K562 (cell line): ENCODE measurements around the gene PTGIR. TPM values are rescaled to one million over a fixed set of nuclear protein-coding genes. Genes with fewer than 3 reads are reported as not detected.
A peak's percentile ranks its signal among the peaks of the same experiment; 100 is the strongest.

ENCODE experiments used
- ARNT ChIP-seq, 2 experiments: fragments of 450-650 bp; IDR thresholded peaks; 2 replicates each; pipeline ENCODE4 v1.6.1; 2016; ENCODE audit warnings: mild to moderate bottlenecking in 1 of 2
- CEBPG ChIP-seq, 3 experiments: fragments of 200-800 bp in 1 of 3; sonication (Bioruptor generic) in 1 of 3; sonication (generic) in 1 of 3; formaldehyde crosslinking in 1 of 3; IDR thresholded peaks in 2 of 3; conservative IDR thresholded peaks in 1 of 3; 2 replicates each; pipeline versions ENCODE4 v1.6.1 to v1.8.0; 2016 to 2022; ENCODE audit warnings: missing compliant biosample characterization in 2 of 3, missing genetic modification characterization in 2 of 3, mild to moderate bottlenecking in 1 of 3, missing genetic modification reagents in 1 of 3
- CREM ChIP-seq: IDR thresholded peaks from 2 replicates; pipeline ENCODE4 v1.6.1; 2014; ENCODE audit warnings: antibody characterized with exemption, low read depth
- CTBP1 ChIP-seq: fragments of 450-650 bp; IDR thresholded peaks from 2 replicates; pipeline ENCODE4 v1.6.1; 2016; ENCODE audit warnings: borderline replicate concordance
- FOS ChIP-seq: IDR thresholded peaks from 3 replicates; pipeline ENCODE4 v1.6.1; 2011; ENCODE audit not compliant: insufficient read length; ENCODE audit errors: extremely low read depth
- HNRNPLL ChIP-seq: fragments of 200-400 bp; formaldehyde crosslinking; IDR thresholded peaks from 2 replicates; pipeline ENCODE4 v1.6.1; 2017; ENCODE audit warnings: low read length, low read depth, mild to moderate bottlenecking; ENCODE audit not compliant: poor library complexity, severe bottlenecking
- MEIS2 ChIP-seq: fragments of 450-650 bp; IDR thresholded peaks from 2 replicates; pipeline ENCODE4 v1.6.1; 2014; ENCODE audit warnings: mild to moderate bottlenecking; ENCODE audit not compliant: partially characterized antibody
- POLR2G ChIP-seq: fragments of 200-400 bp; formaldehyde crosslinking; IDR thresholded peaks from 2 replicates; pipeline ENCODE4 v1.6.1; 2017; ENCODE audit warnings: low read depth, mild to moderate bottlenecking, antibody characterized with exemption, low read length, moderate library complexity
- SMAD4 ChIP-seq: fragments of 250-450 bp; sonication (Bioruptor Pico); conservative IDR thresholded peaks from 2 replicates; pipeline ENCODE4 v1.8.0; 2021; ENCODE audit warnings: inconsistent platforms, mild to moderate bottlenecking, moderate library complexity
- ZNF23 ChIP-seq: fragments of 250-450 bp; sonication (Bioruptor Pico); IDR thresholded peaks from 2 replicates; pipeline ENCODE4 v1.4.0; 2020; ENCODE audit warnings: mild to moderate bottlenecking
- polyA plus RNA-seq, 8 experiments: library from polyadenylated mRNA; depleted of rRNA in 4 of 8; stranded (reverse) in 5 of 8; unstranded in 3 of 8; fragments of >200 nt; fragmentation: Nextera tagmentation in 2 of 8; fragmentation: Illumina TruSeq in 1 of 8; extraction: Ambion mirVana in 2 of 8; extraction: Trizol in 1 of 8; gene quantifications; 2 replicates each; pipeline versions ENCODE4 v1.2.1 to v1.2.3, GENCODE V29; 2011 to 2014; ENCODE audit warnings: inconsistent platforms in 1 of 8, missing spikeins in 1 of 8
- total RNA-seq, 7 experiments: library from RNA; depleted of rRNA in 6 of 7; stranded (reverse); fragments of >200 nt in 6 of 7; fragmentation: Illumina TruSeq in 2 of 7; extraction: Trizol in 2 of 7; gene quantifications; 2 replicates each; pipeline versions ENCODE4 v1.2.1 to v1.2.3, GENCODE V29; 2011 to 2021; ENCODE audit warnings: low replicate concordance in 1 of 7
- TF ChIP-seq, protein P1 (sequence below), 2 experiments: fragments of 450-650 bp; conservative IDR thresholded peaks; 2 replicates each; pipeline ENCODE4 v1.6.1; 2017; ENCODE audit warnings: mild to moderate bottlenecking in 2 of 2, moderate library complexity in 2 of 2
- TF ChIP-seq, protein P2 (sequence below): fragments of 250-450 bp; sonication (Bioruptor Pico); IDR thresholded peaks from 2 replicates; pipeline ENCODE4 v1.4.0; 2020
- TF ChIP-seq, protein P3 (sequence below): sonication (generic); formaldehyde crosslinking; IDR thresholded peaks from 2 replicates; pipeline ENCODE4 v1.9.0; 2022; ENCODE audit warnings: mild to moderate bottlenecking, missing genetic modification reagents
- TF ChIP-seq, protein P4 (sequence below): sonication (generic); formaldehyde crosslinking; IDR thresholded peaks from 2 replicates; pipeline ENCODE4 v1.8.0; 2022; ENCODE audit warnings: mild to moderate bottlenecking, missing genetic modification reagents
- TF ChIP-seq, protein P5 (sequence below): fragments of 200-800 bp; sonication (Bioruptor generic); IDR thresholded peaks from 2 replicates; pipeline ENCODE4 v1.6.1; 2017; ENCODE audit warnings: missing genetic modification characterization, missing compliant biosample characterization

PTGIR gene
- total and polyA plus RNA-seq, 9 of the 15 experiments (the other 6 are each of a cell fraction or from before 2014, with no cell fraction given), result 0.11 to 3.4 (median 1.1) TPM; not detected in 1

DNA sequence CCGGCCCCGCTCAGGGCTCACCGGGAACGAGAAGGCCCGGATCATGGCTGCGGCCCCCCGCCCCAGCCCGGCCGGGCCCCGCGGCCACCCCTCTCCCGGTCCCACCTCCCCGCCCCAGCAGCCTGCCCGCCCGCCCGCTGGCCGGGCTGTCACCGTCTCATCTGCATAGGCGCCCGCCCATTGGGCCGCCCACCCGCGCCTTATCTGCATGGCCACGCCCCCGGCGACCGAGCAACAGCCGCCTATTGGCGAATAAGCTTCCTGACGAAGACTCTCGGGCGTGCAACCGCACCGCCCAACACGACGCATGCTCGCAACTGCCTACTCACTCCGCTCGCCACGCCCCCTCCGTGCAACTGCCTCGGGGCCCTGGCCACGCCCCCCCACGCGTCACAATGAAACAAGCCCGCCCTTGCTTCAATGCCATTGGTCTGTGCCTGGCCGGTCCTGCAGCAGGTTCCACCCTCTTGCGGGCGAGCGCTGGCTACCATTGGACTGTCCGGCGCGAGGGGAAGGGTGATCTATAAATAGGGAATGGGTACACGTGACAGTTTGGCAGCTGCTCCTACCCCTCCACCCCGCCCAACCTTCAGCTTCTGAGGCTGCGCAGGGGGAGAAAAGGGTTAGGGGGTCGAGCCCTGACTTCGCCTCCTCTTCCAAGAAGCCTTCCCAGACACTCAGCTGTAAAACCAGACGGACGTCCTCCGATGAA is 36.3 kb upstream of the PTGIR start, which contains the start of gene DACT3 (continued):
- TF ChIP-seq, protein P1, sequence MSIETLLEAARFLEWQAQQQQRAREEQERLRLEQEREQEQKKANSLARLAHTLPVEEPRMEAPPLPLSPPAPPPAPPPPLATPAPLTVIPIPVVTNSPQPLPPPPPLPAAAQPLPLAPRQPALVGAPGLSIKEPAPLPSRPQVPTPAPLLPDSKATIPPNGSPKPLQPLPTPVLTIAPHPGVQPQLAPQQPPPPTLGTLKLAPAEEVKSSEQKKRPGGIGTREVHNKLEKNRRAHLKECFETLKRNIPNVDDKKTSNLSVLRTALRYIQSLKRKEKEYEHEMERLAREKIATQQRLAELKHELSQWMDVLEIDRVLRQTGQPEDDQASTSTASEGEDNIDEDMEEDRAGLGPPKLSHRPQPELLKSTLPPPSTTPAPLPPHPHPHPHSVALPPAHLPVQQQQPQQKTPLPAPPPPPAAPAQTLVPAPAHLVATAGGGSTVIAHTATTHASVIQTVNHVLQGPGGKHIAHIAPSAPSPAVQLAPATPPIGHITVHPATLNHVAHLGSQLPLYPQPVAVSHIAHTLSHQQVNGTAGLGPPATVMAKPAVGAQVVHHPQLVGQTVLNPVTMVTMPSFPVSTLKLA (conservative IDR thresholded peaks at IDR 0.05), result peak; percentile 97 to 98
- TF ChIP-seq, protein P2, sequence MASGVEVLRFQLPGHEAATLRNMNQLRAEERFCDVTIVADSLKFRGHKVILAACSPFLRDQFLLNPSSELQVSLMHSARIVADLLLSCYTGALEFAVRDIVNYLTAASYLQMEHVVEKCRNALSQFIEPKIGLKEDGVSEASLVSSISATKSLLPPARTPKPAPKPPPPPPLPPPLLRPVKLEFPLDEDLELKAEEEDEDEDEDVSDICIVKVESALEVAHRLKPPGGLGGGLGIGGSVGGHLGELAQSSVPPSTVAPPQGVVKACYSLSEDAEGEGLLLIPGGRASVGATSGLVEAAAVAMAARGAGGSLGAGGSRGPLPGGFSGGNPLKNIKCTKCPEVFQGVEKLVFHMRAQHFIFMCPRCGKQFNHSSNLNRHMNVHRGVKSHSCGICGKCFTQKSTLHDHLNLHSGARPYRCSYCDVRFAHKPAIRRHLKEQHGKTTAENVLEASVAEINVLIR, result peak; percentile 62; the same call in 1 of the 2 replicates
- TF ChIP-seq, protein P3, sequence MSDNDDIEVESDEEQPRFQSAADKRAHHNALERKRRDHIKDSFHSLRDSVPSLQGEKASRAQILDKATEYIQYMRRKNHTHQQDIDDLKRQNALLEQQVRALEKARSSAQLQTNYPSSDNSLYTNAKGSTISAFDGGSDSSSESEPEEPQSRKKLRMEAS (CRISPR knock-in tag), result peak; percentile 90
- 0 out of 2 replicates have a peak, but pooled peaks have one; percentile 6 for TF ChIP-seq CTBP1
- peak; percentile 31; the same call in 1 of the 2 replicates for TF ChIP-seq CEBPG (CRISPR knock-in tag; IDR thresholded peaks at IDR 0.05)
- TF ChIP-seq CEBPG (tag; conservative IDR thresholded peaks at IDR 0.05 in 1 of 2, IDR thresholded peaks at IDR 0.05 in 1 of 2), result no peak
- 0 out of 2 replicates have a peak, but pooled peaks have one; percentile 10 for TF ChIP-seq SMAD4 (CRISPR knock-in tag)
- TF ChIP-seq, protein P4, sequence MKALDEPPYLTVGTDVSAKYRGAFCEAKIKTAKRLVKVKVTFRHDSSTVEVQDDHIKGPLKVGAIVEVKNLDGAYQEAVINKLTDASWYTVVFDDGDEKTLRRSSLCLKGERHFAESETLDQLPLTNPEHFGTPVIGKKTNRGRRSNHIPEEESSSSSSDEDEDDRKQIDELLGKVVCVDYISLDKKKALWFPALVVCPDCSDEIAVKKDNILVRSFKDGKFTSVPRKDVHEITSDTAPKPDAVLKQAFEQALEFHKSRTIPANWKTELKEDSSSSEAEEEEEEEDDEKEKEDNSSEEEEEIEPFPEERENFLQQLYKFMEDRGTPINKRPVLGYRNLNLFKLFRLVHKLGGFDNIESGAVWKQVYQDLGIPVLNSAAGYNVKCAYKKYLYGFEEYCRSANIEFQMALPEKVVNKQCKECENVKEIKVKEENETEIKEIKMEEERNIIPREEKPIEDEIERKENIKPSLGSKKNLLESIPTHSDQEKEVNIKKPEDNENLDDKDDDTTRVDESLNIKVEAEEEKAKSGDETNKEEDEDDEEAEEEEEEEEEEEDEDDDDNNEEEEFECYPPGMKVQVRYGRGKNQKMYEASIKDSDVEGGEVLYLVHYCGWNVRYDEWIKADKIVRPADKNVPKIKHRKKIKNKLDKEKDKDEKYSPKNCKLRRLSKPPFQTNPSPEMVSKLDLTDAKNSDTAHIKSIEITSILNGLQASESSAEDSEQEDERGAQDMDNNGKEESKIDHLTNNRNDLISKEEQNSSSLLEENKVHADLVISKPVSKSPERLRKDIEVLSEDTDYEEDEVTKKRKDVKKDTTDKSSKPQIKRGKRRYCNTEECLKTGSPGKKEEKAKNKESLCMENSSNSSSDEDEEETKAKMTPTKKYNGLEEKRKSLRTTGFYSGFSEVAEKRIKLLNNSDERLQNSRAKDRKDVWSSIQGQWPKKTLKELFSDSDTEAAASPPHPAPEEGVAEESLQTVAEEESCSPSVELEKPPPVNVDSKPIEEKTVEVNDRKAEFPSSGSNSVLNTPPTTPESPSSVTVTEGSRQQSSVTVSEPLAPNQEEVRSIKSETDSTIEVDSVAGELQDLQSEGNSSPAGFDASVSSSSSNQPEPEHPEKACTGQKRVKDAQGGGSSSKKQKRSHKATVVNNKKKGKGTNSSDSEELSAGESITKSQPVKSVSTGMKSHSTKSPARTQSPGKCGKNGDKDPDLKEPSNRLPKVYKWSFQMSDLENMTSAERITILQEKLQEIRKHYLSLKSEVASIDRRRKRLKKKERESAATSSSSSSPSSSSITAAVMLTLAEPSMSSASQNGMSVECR (CRISPR knock-in tag), result peak; percentile 45; the same call in 1 of the 2 replicates
- TF ChIP-seq, protein P5, sequence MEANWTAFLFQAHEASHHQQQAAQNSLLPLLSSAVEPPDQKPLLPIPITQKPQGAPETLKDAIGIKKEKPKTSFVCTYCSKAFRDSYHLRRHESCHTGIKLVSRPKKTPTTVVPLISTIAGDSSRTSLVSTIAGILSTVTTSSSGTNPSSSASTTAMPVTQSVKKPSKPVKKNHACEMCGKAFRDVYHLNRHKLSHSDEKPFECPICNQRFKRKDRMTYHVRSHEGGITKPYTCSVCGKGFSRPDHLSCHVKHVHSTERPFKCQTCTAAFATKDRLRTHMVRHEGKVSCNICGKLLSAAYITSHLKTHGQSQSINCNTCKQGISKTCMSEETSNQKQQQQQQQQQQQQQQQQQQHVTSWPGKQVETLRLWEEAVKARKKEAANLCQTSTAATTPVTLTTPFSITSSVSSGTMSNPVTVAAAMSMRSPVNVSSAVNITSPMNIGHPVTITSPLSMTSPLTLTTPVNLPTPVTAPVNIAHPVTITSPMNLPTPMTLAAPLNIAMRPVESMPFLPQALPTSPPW (CRISPR knock-in tag), result peak; percentile 63
- TF ChIP-seq MEIS2, result peak; percentile 56
- peak; percentile 22 for TF ChIP-seq HNRNPLL
- TF ChIP-seq POLR2G, result peak; percentile 43; the same call in 1 of the 2 replicates
- TF ChIP-seq FOS, result peak; percentile 60
- TF ChIP-seq CREM, result peak; percentile 92
- no peak for TF ChIP-seq ZNF23 (CRISPR knock-in tag)
- no peak for TF ChIP-seq ARNT (IDR thresholded peaks at IDR 0.05)
